Neuronal stem cell (in vitro differentiated cells): ENCODE data around the gene POLD1.

Experiments
- DNase-seq: peaks from one replicate; pipeline ENCODE4 v3.0.0-alpha.2; 2013; ENCODE audit warnings: low spot score
- H2AFZ ChIP-seq: one replicate; pipeline ENCODE4 v1.6.1; 2013; ENCODE audit warnings: mild to moderate bottlenecking, low read length, inconsistent platforms
- H2AK5ac ChIP-seq: 2 replicates; pipeline ENCODE4 v1.6.1; 2013; ENCODE audit warnings: low read depth, mild to moderate bottlenecking, inconsistent platforms, low read length, moderate library complexity, mixed read lengths
- H2BK120ac ChIP-seq: 2 replicates; pipeline ENCODE4 v1.6.1; 2013; ENCODE audit warnings: low read depth, mild to moderate bottlenecking, inconsistent platforms, low read length, moderate library complexity, mixed read lengths
- H2BK12ac ChIP-seq: one replicate; pipeline ENCODE4 v1.6.1; 2013; ENCODE audit warnings: low read length, inconsistent platforms
- H2BK15ac ChIP-seq: 2 replicates; pipeline ENCODE4 v1.6.1; 2013; ENCODE audit warnings: mild to moderate bottlenecking, low read length, inconsistent platforms, mixed read lengths
- H2BK5ac ChIP-seq: one replicate; pipeline ENCODE4 v1.6.1; 2013; ENCODE audit warnings: inconsistent platforms, mild to moderate bottlenecking, low read length, moderate library complexity
- H3K14ac ChIP-seq: one replicate; pipeline ENCODE4 v1.6.1; 2013; ENCODE audit warnings: low read length, inconsistent platforms
- H3K18ac ChIP-seq: 2 replicates; pipeline ENCODE4 v1.6.1; 2013; ENCODE audit warnings: low read length, inconsistent platforms
- H3K23ac ChIP-seq: 2 replicates; pipeline ENCODE4 v1.6.1; 2013; ENCODE audit warnings: low read depth, mild to moderate bottlenecking, mixed read lengths, low read length, inconsistent platforms; ENCODE audit not compliant: poor library complexity
- H3K27ac ChIP-seq: replicated peaks from 3 replicates; pipeline ENCODE4 v1.5.1; 2013; ENCODE audit warnings: low read length, inconsistent platforms
- H3K27me3 ChIP-seq, 3 experiments: 2 replicates each; pipeline ENCODE4 v1.6.1; 2013; ENCODE audit warnings: low read length in 3 of 3, mild to moderate bottlenecking in 2 of 3, inconsistent platforms in 1 of 3, low read depth in 1 of 3, mixed read lengths in 1 of 3, moderate library complexity in 1 of 3; ENCODE audit not compliant: control insufficient read depth in 3 of 3, insufficient read depth in 3 of 3
- H3K36me3 ChIP-seq, 2 donors: replicated peaks in 1 of 2; 2 replicates each; pipeline ENCODE4 v1.6.1; 2013; ENCODE audit warnings: low read length in 2 of 2; ENCODE audit not compliant: control insufficient read depth in 2 of 2, insufficient read depth in 2 of 2
- H3K4ac ChIP-seq: 2 replicates; pipeline ENCODE4 v1.6.1; 2013; ENCODE audit warnings: inconsistent platforms, mild to moderate bottlenecking, low read length, moderate library complexity
- H3K4me1 ChIP-seq, 2 donors: 1 replicate in 1 of 2; 2 replicates in 1 of 2; pipeline ENCODE4 v1.6.1; 2013; ENCODE audit warnings: low read length in 2 of 2, low read depth in 1 of 2; ENCODE audit not compliant: control insufficient read depth in 2 of 2, insufficient read depth in 1 of 2
- H3K4me2 ChIP-seq: one replicate; pipeline ENCODE4 v1.6.1; 2013; ENCODE audit warnings: mild to moderate bottlenecking, low read length, inconsistent platforms; ENCODE audit not compliant: insufficient read depth, poor library complexity, severe bottlenecking
- H3K4me3 ChIP-seq, 2 donors: 2 replicates each; pipeline ENCODE4 v1.5.1; 2013; ENCODE audit warnings: low read length in 2 of 2, mild to moderate bottlenecking in 2 of 2, inconsistent platforms in 1 of 2, moderate library complexity in 1 of 2
- H3K79me1 ChIP-seq: one replicate; pipeline ENCODE4 v1.6.1; 2013; ENCODE audit warnings: low read depth, mild to moderate bottlenecking, inconsistent platforms, low read length, moderate library complexity
- H3K9ac ChIP-seq: one replicate; pipeline ENCODE4 v1.6.1; 2013; ENCODE audit warnings: mild to moderate bottlenecking, low read depth, low read length, inconsistent platforms; ENCODE audit not compliant: poor library complexity
- H3K9me3 ChIP-seq, 2 donors: replicated peaks in 1 of 2; 2 replicates each; pipeline versions ENCODE3 to v1.6.1; 2013; ENCODE audit warnings: low read length in 2 of 2, mild to moderate bottlenecking in 2 of 2, inconsistent platforms in 1 of 2, low read depth in 1 of 2, mixed read lengths in 1 of 2, moderate library complexity in 1 of 2; ENCODE audit not compliant: control insufficient read depth in 2 of 2, insufficient read depth in 1 of 2
- H4K8ac ChIP-seq: one replicate; pipeline ENCODE4 v1.6.1; 2013; ENCODE audit warnings: low read depth, mild to moderate bottlenecking, inconsistent platforms, low read length, moderate library complexity
- H4K91ac ChIP-seq: one replicate; pipeline ENCODE4 v1.6.1; 2013; ENCODE audit warnings: low read length, low read depth, mild to moderate bottlenecking, inconsistent platforms; ENCODE audit not compliant: poor library complexity
- WGBS, 2 donors: extraction: QIAGEN DNeasy Blood & Tissue Kit; methylation state at CpG; one replicate each; pipeline ENCODE4 v1.1.7; 2013; ENCODE audit warnings: missing lambda C conversion rate in 2 of 2, mixed read lengths in 1 of 2; ENCODE audit not compliant: insufficient read length in 2 of 2, insufficient replicate concordance in 1 of 2; ENCODE audit errors: extremely low coverage in 2 of 2; 5-methylcytosine and 5-hydroxymethylcytosine counted together

Gene POLD1

GRCh38 chr19:50432221-50433028, 48.3 kb downstream of the POLD1 start, which contains the start of gene MYBPC2:
MYBPC2 (plus strand) TSS chr19:50432892; CDS start chr19:50432954, 62 bp downstream.
- no peak within 1 kb of the TSS for H3K9ac ChIP-seq
- peaks cover 0 to 53% (median 28%) of the 10 kb centered on the region in 3 experiments for H3K27me3 ChIP-seq
- peak within 1 kb of the TSS; percentile 53 to 84 for H3K4me3 ChIP-seq
- WGBS, 2 donors: no CpG with 5 or more reads among the region's 40 CpGs
- H4K8ac ChIP-seq: no peak within 1 kb of the TSS
- no peaks in the 10 kb centered on the region for H3K36me3 ChIP-seq
- DNase-seq: peak; percentile 27
- H3K4me1 ChIP-seq: peaks cover 13 to 20% of the 10 kb centered on the region in 2 donors
- peak within 1 kb of the TSS; percentile 37 for H3K4ac ChIP-seq
- peak within 1 kb of the TSS; percentile 99 for H2BK120ac ChIP-seq
- peak within 1 kb of the TSS; percentile 98 for H2BK15ac ChIP-seq
- peak within 1 kb of the TSS; percentile 86 for H3K4me2 ChIP-seq
- H4K91ac ChIP-seq: no peak within 1 kb of the TSS
- H3K18ac ChIP-seq: peak within 1 kb of the TSS; percentile 99
- peak within 1 kb of the TSS; percentile 90 for H2AFZ ChIP-seq
- H3K27ac ChIP-seq: peak within 1 kb of the TSS; percentile 71
- no peaks in the 10 kb centered on the region for H3K9me3 ChIP-seq
- peak within 1 kb of the TSS; percentile 40 for H2AK5ac ChIP-seq
- peak within 1 kb of the TSS; percentile 63 for H2BK12ac ChIP-seq
- no peaks in the 10 kb centered on the region for H3K79me1 ChIP-seq
- H3K23ac ChIP-seq: peak within 1 kb of the TSS; percentile 73
- H3K14ac ChIP-seq: peak within 1 kb of the TSS; percentile 89
- peak within 1 kb of the TSS; percentile 98 for H2BK5ac ChIP-seq

DNA sequence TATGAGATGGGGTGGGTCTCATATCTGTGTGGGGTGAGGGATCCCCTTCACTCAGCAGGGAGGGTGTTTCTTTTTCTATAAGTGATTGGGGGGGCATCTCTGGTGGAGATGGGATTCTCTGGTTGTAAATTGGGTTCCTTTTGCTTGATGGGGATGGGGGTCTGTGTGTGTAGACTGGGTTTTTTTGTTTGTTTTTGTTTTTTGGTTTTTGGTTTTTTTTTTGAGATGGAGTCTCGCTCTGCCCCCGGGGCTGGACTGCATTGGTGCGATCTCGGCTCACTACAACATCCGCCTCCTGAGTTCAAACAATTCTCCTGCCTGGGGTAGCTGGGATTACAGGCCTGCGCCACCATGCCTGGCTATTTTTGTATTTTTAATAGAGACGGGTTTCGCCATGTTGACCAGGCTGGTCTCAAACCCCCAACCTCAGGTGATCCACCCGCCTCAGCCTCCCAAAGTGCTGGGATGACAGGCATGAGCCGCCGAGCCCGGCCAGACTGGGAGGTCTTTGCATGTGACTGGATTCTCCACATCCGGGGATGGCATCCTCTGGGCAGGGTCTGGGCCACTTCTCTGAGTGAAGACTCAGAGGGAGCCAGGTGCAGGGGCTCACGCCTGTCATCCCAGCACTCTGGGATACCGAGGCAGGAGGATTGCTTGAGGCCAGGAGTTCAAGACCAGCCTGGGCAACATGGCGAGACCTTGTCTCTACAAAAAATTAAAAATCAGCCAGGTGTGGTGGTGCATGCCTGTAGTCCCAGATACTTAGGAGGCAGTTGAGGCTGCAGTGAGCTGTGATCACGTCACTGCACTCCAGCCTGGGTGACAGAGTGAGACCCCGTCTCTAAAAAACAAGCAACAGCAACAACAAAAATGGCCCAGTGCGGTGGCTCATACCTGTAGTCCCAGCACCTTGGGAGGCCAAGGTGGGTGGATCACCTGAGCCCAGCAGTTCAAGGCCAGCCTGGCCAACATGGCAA, 49.3 kb downstream of the POLD1 start:
- no peak overlapping the region for H3K23ac ChIP-seq
- peak overlapping the region; percentile 40 for H2AK5ac ChIP-seq
- no peak overlapping the region for H4K91ac ChIP-seq
- no peaks in the 10 kb centered on the region for H3K36me3 ChIP-seq
- no peak overlapping the region for H3K14ac ChIP-seq
- H2BK120ac ChIP-seq: peak overlapping the region; percentile 99
- H3K9ac ChIP-seq: no peak overlapping the region
- no peaks in the 10 kb centered on the region for H3K79me1 ChIP-seq
- H3K18ac ChIP-seq: peak overlapping the region; percentile 99
- H3K4me2 ChIP-seq: no peak overlapping the region
- H2BK15ac ChIP-seq: peak overlapping the region; percentile 98
- H3K4me1 ChIP-seq: peaks cover 13 to 19% of the 10 kb centered on the region in 2 donors
- H2BK5ac ChIP-seq: no peak overlapping the region
- no peaks in the 10 kb centered on the region for H3K9me3 ChIP-seq
- H3K27me3 ChIP-seq: peaks cover 0 to 53% (median 20%) of the 10 kb centered on the region in 3 experiments
- no peak overlapping the region for H3K4me3 ChIP-seq
- H3K4ac ChIP-seq: no peak overlapping the region
- no peak overlapping the region for H2BK12ac ChIP-seq
- DNase-seq: no peak
- WGBS, 2 donors: no CpG with 5 or more reads among the region's 19 CpGs
- H2AFZ ChIP-seq: peak overlapping the region; percentile 90
- no peak overlapping the region for H3K27ac ChIP-seq
- H4K8ac ChIP-seq: no peak overlapping the region

DNA sequence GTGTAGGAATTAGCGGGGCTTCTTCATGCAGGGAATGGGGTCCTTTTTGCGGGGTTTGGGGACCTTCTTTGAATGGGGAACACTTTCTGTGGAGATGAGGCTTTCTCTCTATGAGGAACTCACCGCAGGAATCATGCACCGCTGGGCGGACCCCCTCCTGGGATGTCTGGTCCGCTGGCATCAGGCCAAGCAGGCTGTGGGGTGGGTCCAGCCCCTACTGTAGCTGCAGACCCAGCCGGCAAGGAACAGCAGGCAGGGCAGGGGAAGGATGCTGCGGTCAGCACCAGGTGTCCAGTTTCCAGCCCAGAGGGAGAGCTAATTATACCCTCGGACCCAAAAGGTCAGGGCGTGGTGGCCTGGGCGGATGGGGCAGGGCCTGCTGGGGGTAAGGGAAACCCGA, 50.4 kb downstream of the POLD1 start:
- Histone ChIP-seq H3K4me2 (no peak overlapping the region), H4K91ac (no peak overlapping the region), H3K4ac (no peak overlapping the region), H3K36me3 (no peaks in the 10 kb centered on the region), H2AFZ (no peak overlapping the region), H3K27ac (no peak overlapping the region), H3K9ac (no peak overlapping the region), H3K23ac (no peak overlapping the region), H3K4me3 (no peak overlapping the region), H2BK120ac (no peak overlapping the region), H2BK15ac (peak overlapping the region; percentile 75), H2BK12ac (peak overlapping the region; percentile 84), H4K8ac (no peak overlapping the region), H2AK5ac (peak overlapping the region; percentile 95), H3K27me3 (peaks cover 0 to 44% (median 11%) of the 10 kb centered on the region in 3 experiments), H3K79me1 (no peaks in the 10 kb centered on the region), H2BK5ac (no peak overlapping the region), H3K9me3 (no peaks in the 10 kb centered on the region), H3K14ac (no peak overlapping the region), H3K4me1 (peaks cover 13 to 19% of the 10 kb centered on the region in 2 donors), H3K18ac (peak overlapping the region; percentile 57)
- no CpG with 5 or more reads among the region's 12 CpGs for WGBS, 2 donors
- no peak for DNase-seq
